K562 (cell line): ENCODE data around the gene FBN3. TPM values are rescaled to one million over a fixed set of nuclear protein-coding genes. Genes with fewer than 3 reads are reported as not detected.
A peak's percentile ranks its signal among the peaks of the same experiment; 100 is the strongest.

Experiments
- ATAC-seq: fragments of 200-7000 bp; cut with Tn5 transposase; 3 replicates; pipeline ENCODE4 v1.9.1; 2020; ENCODE audit warnings: moderate library complexity
- BruUV-seq: library from RNA; stranded (reverse); fragments of 400-500 nt; replicated peaks from 2 replicates; lab custom pipeline; 2021; lab: Mats Ljungman, UMichigan
- CTCF ChIA-PET: fragments of 300-600 bp; formaldehyde crosslinking; extraction: SDS; loops from one replicate; lab custom pipeline; 2021; ENCODE audit warnings: low intra/inter-chr PET ratio; lab: Yijun Ruan, JAX
- POLR2A ChIA-PET: fragments of 300-600, 350-650 bp; sonication (Branson Sonifier 250); formaldehyde crosslinking; extraction: SDS; loops from one replicate; lab custom pipeline; 2021; ENCODE audit warnings: antibody characterized with exemption, inconsistent platforms; lab: Yijun Ruan, JAX
- DNase-seq, 4 experiments: peaks; one replicate each; pipeline versions ENCODE4 v3.0.0 to v3.0.0-alpha.2; 2011 to 2018; ENCODE audit warnings: low spot score in 3 of 4, mixed read lengths in 3 of 4; ENCODE audit errors: extremely low read depth in 1 of 4
- FAIRE-seq: peaks from 2 replicates; lab custom pipeline; 2011; peaks lifted over from hg19 to GRCh38; lab: Jason Lieb, UNC
- H2AFZ ChIP-seq: 2 replicates; pipeline ENCODE4 v1.6.0; 2011; ENCODE audit warnings: low read depth, low read length, control low read depth, inconsistent platforms
- H3K27ac ChIP-seq: fragments of 200-600 bp; 3 replicates; pipeline ENCODE4 v1.8.0; 2011; ENCODE audit warnings: low read depth, mild to moderate bottlenecking, control low read depth, inconsistent platforms, low read length, moderate library complexity, mixed read lengths; ENCODE audit errors: extremely low read depth
- H3K27me3 ChIP-seq, 2 experiments: fragments of 300-600 bp in 1 of 2; 2 replicates in 1 of 2; 3 replicates in 1 of 2; pipeline versions ENCODE4 v1.6.0 to v1.8.0; 2011; ENCODE audit warnings: inconsistent platforms in 2 of 2, low read length in 2 of 2, mild to moderate bottlenecking in 1 of 2, mixed read lengths in 1 of 2, moderate library complexity in 1 of 2; ENCODE audit not compliant: control insufficient read depth in 2 of 2, insufficient read depth in 2 of 2
- H3K36me3 ChIP-seq: fragments of 300-600 bp; 3 replicates; pipeline ENCODE4 v1.8.0; 2011; ENCODE audit warnings: mild to moderate bottlenecking, low read length, inconsistent platforms; ENCODE audit not compliant: control insufficient read depth, insufficient read depth
- H3K4me1 ChIP-seq, 2 experiments: fragments of 200-600 bp in 1 of 2; replicated peaks in 1 of 2; 2 replicates in 1 of 2; 3 replicates in 1 of 2; pipeline versions ENCODE4 v1.5.1 to v1.8.0; 2011; ENCODE audit warnings: inconsistent platforms in 2 of 2, low read length in 2 of 2, mild to moderate bottlenecking in 1 of 2, mixed read lengths in 1 of 2, moderate library complexity in 1 of 2; ENCODE audit not compliant: control insufficient read depth in 2 of 2, insufficient read depth in 2 of 2
- H3K4me2 ChIP-seq: 2 replicates; pipeline ENCODE4 v1.6.1; 2011; ENCODE audit warnings: low read length, control low read depth, inconsistent platforms, mixed read lengths; ENCODE audit not compliant: insufficient read depth
- H3K4me3 ChIP-seq: fragments of 200-600 bp; sonication (generic), shearing (Covaris generic); 2 replicates; pipeline ENCODE4 v1.5.1; 2016; ENCODE audit warnings: control low read depth, inconsistent platforms
- H3K79me2 ChIP-seq: fragments of 200-600 bp; 3 replicates; pipeline ENCODE4 v1.8.0; 2011; ENCODE audit warnings: low read length, inconsistent platforms; ENCODE audit not compliant: control insufficient read depth, insufficient read depth
- H3K9ac ChIP-seq, 2 experiments: 2 replicates each; pipeline versions ENCODE4 v1.6.0 to v1.6.1; 2011; ENCODE audit warnings: low read depth in 2 of 2, low read length in 2 of 2, control low read depth in 1 of 2, inconsistent platforms in 1 of 2, mild to moderate bottlenecking in 1 of 2, mixed read lengths in 1 of 2; ENCODE audit not compliant: insufficient read depth in 1 of 2
- H3K9me1 ChIP-seq: one replicate; pipeline ENCODE4 v1.6.0; 2011; ENCODE audit warnings: inconsistent platforms, mild to moderate bottlenecking, low read length, moderate library complexity; ENCODE audit not compliant: control insufficient read depth, insufficient read depth
- H3K9me3 ChIP-seq: replicated peaks from 2 replicates; pipeline ENCODE4 v1.5.1; 2011; ENCODE audit warnings: low read depth, low read length, inconsistent platforms; ENCODE audit not compliant: control insufficient read depth, insufficient read depth
- H4K20me1 ChIP-seq: replicated peaks from 2 replicates; pipeline ENCODE4 v1.6.1; 2011; ENCODE audit warnings: low read length, inconsistent platforms, mixed read lengths; ENCODE audit not compliant: control insufficient read depth, insufficient read depth
- CREB1 ChIP-seq, 2 experiments: sonication (generic) in 1 of 2; formaldehyde crosslinking in 1 of 2; IDR thresholded peaks; 2 replicates each; pipeline versions ENCODE4 v1.6.1 to v1.8.0; 2012 to 2022; ENCODE audit warnings: inconsistent platforms in 1 of 2, mild to moderate bottlenecking in 1 of 2, missing genetic modification reagents in 1 of 2, moderate library complexity in 1 of 2
- EGR1 ChIP-seq: fragments of 450-650 bp; conservative IDR thresholded peaks from 2 replicates; pipeline ENCODE4 v1.6.1; 2017; ENCODE audit warnings: mild to moderate bottlenecking
- EHMT2 ChIP-seq: fragments of 450-650 bp; IDR thresholded peaks from 2 replicates; pipeline ENCODE4 v1.6.1; 2018; ENCODE audit warnings: antibody characterized with exemption
- ETS1 ChIP-seq: conservative IDR thresholded peaks from 2 replicates; pipeline ENCODE4 v1.6.1; 2011; ENCODE audit warnings: low read depth, mild to moderate bottlenecking, low read length; ENCODE audit not compliant: control insufficient read depth
- FOXA3 ChIP-seq, 2 experiments: fragments of 450-650 bp in 1 of 2; sonication (generic) in 1 of 2; formaldehyde crosslinking; IDR thresholded peaks in 1 of 2; conservative IDR thresholded peaks in 1 of 2; 2 replicates each; pipeline versions ENCODE4 v1.4.0 to v1.8.0; 2020 to 2022; ENCODE audit warnings: mild to moderate bottlenecking in 2 of 2, missing genetic modification reagents in 1 of 2
- HDAC6 ChIP-seq: IDR thresholded peaks from 2 replicates; pipeline ENCODE4 v1.6.1; 2012; ENCODE audit warnings: low read depth, mild to moderate bottlenecking, control low read depth, inconsistent platforms, low read length, moderate library complexity
- MAX ChIP-seq: sonication (generic); formaldehyde crosslinking; IDR thresholded peaks from 2 replicates; pipeline ENCODE4 v1.9.0; 2022; ENCODE audit warnings: mild to moderate bottlenecking, missing genetic modification reagents
- NFIC ChIP-seq: fragments of 450-650 bp; IDR thresholded peaks from 2 replicates; pipeline ENCODE4 v1.6.1; 2017; ENCODE audit warnings: mild to moderate bottlenecking, inconsistent platforms
- NR2C1 ChIP-seq, 2 experiments: fragments of 450-650 bp; IDR thresholded peaks; 2 replicates each; pipeline ENCODE4 v1.6.1; 2017; ENCODE audit warnings: mild to moderate bottlenecking in 2 of 2, antibody characterized with exemption in 1 of 2, inconsistent platforms in 1 of 2, missing compliant biosample characterization in 1 of 2, missing genetic modification characterization in 1 of 2
- NR2C2 ChIP-seq, 2 experiments: fragments of 200-800 bp in 1 of 2; sonication (Bioruptor generic) in 1 of 2; sonication (generic) in 1 of 2; formaldehyde crosslinking in 1 of 2; IDR thresholded peaks; 2 replicates each; pipeline versions ENCODE4 v1.6.1 to v1.8.0; 2016 to 2022; ENCODE audit warnings: mild to moderate bottlenecking in 1 of 2, missing compliant biosample characterization in 1 of 2, missing genetic modification characterization in 1 of 2, missing genetic modification reagents in 1 of 2
- PKNOX1 ChIP-seq: fragments of 450-650 bp; IDR thresholded peaks from 2 replicates; pipeline ENCODE4 v1.6.1; 2016
- PRMT5 ChIP-seq: sonication (generic); formaldehyde crosslinking; IDR thresholded peaks from 2 replicates; pipeline ENCODE4 v1.5.0; 2020; ENCODE audit warnings: missing genetic modification reagents
- TEAD1 ChIP-seq, 2 experiments: fragments of 450-650 bp in 1 of 2; sonication (generic) in 1 of 2; formaldehyde crosslinking; IDR thresholded peaks; 2 replicates each; pipeline versions ENCODE4 v1.4.0 to v1.8.0; 2020 to 2022; ENCODE audit warnings: mild to moderate bottlenecking in 2 of 2, missing genetic modification reagents in 1 of 2
- ZNF717 ChIP-seq: fragments of 250-450 bp; sonication (Bioruptor Pico); IDR thresholded peaks from 2 replicates; pipeline ENCODE4 v1.5.0; 2021
- WGBS: fragments of 100-300 bp; shearing (Covaris generic); methylation state at CpG from one replicate; pipeline ENCODE4 v1.1.6; 2016; ENCODE audit warnings: low coverage, mixed read lengths; ENCODE audit not compliant: insufficient coverage; ENCODE audit errors: missing lambda C conversion rate; 5-methylcytosine and 5-hydroxymethylcytosine counted together
- in situ Hi-C: fragments of 300-500 bp; cut with MboI; formaldehyde crosslinking; loops from 4 replicates; pipeline ENCODE4 v1.15.0; 2018; ENCODE audit warnings: inconsistent platforms, mixed read lengths
- intact Hi-C: fragments of 100-400 bp; cut with micrococcal nuclease; formaldehyde crosslinking; loops from 2 replicates; pipeline ENCODE4 v1.14.2; 2022
- polyA plus RNA-seq, 8 experiments: library from polyadenylated mRNA; depleted of rRNA in 4 of 8; stranded (reverse) in 5 of 8; unstranded in 3 of 8; fragments of >200 nt; fragmentation: Nextera tagmentation in 2 of 8; fragmentation: Illumina TruSeq in 1 of 8; extraction: Ambion mirVana in 2 of 8; extraction: Trizol in 1 of 8; gene quantifications; 2 replicates each; pipeline versions ENCODE4 v1.2.1 to v1.2.3, GENCODE V29; 2011 to 2014; ENCODE audit warnings: inconsistent platforms in 1 of 8, missing spikeins in 1 of 8
- total RNA-seq, 7 experiments: library from RNA; depleted of rRNA in 6 of 7; stranded (reverse); fragments of >200 nt in 6 of 7; fragmentation: Illumina TruSeq in 2 of 7; extraction: Trizol in 2 of 7; gene quantifications; 2 replicates each; pipeline versions ENCODE4 v1.2.1 to v1.2.3, GENCODE V29; 2011 to 2021; ENCODE audit warnings: low replicate concordance in 1 of 7
- TF ChIP-seq, protein P1 (sequence below): sonication (generic); formaldehyde crosslinking; IDR thresholded peaks from 2 replicates; pipeline ENCODE4 v1.8.1; 2023; ENCODE audit warnings: mild to moderate bottlenecking, missing genetic modification reagents

Gene FBN3
- total and polyA plus RNA-seq, 9 of the 15 experiments (the other 6 are each of a cell fraction or from before 2014, with no cell fraction given), result under 0.01 to 0.29 (median 0.01) TPM; not detected in 4

- Histone ChIP-seq H3K27ac (peak overlapping the region; percentile 84), H4K20me1 (no peaks in the 10 kb centered on the region), H3K9me3 (no peaks in the 10 kb centered on the region; the same call in 1 of the 2 replicates), H3K79me2 (no peaks in the 10 kb centered on the region), H3K27me3 (no peaks in the 10 kb centered on the region), H3K4me1 (peaks cover 15 to 51% of the 10 kb centered on the region in 2 experiments), H3K9me1 (no peaks in the 10 kb centered on the region), H2AFZ (peak overlapping the region; percentile 98), H3K4me3 (peak overlapping the region; percentile 31), H3K9ac (peak overlapping the region; percentile 74 to 89), H3K4me2 (peak overlapping the region; percentile 80), H3K36me3 (no peaks in the 10 kb centered on the region)
- DNase-seq (peak; percentile 91 to 94 (median 92)), FAIRE-seq (peak; percentile 89), ATAC-seq (peak; percentile 91)
- intact Hi-C loops (loop anchor here (5.0 kb wide), 1 partner anchor 56 kb away; no protein-coding TSS in a partner anchor), in situ Hi-C loops (no loop called here)
- no TSS peak for BruUV-seq
- ChIA-PET CTCF (no interaction called here), POLR2A (interaction anchor here (0.6 to 1.4 kb wide), 4 partner anchors 15 to 29 kb away, joined by 3 to 4 read pairs (median 3); no protein-coding TSS in a partner anchor)
- 3% methylated on average over 18 of the region's 20 CpGs for WGBS
- TF ChIP-seq NR2C2 (CRISPR knock-in tag; IDR thresholded peaks at IDR 0.05) (no peak), NR2C2 (tag; IDR thresholded peaks at IDR 0.05) (peak; percentile 87), PRMT5 (no peak), TEAD1 (CRISPR knock-in tag; IDR thresholded peaks at IDR 0.05) (0 out of 4 replicates have a peak, but pooled peaks of 1 of the 2 experiments have one; percentile 36), EHMT2 (no peak), ETS1 (peak; percentile 78), EGR1 (peak; percentile 63; the same call in 1 of the 2 replicates), MAX (peak; percentile 50), NFIC (peak; percentile 35; the same call in 1 of the 2 replicates), FOXA3 (CRISPR knock-in tag; conservative IDR thresholded peaks at IDR 0.05 in 1 of 2, IDR thresholded peaks at IDR 0.05 in 1 of 2) (peak; percentile 97 to 99), HDAC6 (no peak), NR2C1 (IDR thresholded peaks at IDR 0.05) (peak; percentile 75), NR2C1 (tag; IDR thresholded peaks at IDR 0.05) (peak; percentile 87), PKNOX1 (peak; percentile 70), CREB1 (IDR thresholded peaks at IDR 0.05) (peak; percentile 55; the same call in 1 of the 2 replicates), CREB1 (CRISPR knock-in tag; IDR thresholded peaks at IDR 0.05) (no peak; the same call in 1 of the 2 replicates), ZNF717 (CRISPR knock-in tag) (no peak)
- TF ChIP-seq, protein P1, sequence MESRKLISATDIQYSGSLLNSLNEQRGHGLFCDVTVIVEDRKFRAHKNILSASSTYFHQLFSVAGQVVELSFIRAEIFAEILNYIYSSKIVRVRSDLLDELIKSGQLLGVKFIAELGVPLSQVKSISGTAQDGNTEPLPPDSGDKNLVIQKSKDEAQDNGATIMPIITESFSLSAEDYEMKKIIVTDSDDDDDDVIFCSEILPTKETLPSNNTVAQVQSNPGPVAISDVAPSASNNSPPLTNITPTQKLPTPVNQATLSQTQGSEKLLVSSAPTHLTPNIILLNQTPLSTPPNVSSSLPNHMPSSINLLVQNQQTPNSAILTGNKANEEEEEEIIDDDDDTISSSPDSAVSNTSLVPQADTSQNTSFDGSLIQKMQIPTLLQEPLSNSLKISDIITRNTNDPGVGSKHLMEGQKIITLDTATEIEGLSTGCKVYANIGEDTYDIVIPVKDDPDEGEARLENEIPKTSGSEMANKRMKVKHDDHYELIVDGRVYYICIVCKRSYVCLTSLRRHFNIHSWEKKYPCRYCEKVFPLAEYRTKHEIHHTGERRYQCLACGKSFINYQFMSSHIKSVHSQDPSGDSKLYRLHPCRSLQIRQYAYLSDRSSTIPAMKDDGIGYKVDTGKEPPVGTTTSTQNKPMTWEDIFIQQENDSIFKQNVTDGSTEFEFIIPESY, result 0 out of 2 replicates have a peak, but pooled peaks have one; percentile 34
These were observed 63.6 kb downstream of the FBN3 start for GRCh38 chr19:8085598-8086408.
